DOHH2 (cell line): ENCODE measurements around the gene SLC39A2.

Source experiments
- H3F3A ChIP-seq: fragments of 200-600 bp; sonication (generic), shearing (Covaris generic); 2 replicates; pipeline ENCODE4 v1.6.0; 2016; ENCODE audit warnings: antibody characterized with exemption, mild to moderate bottlenecking; ENCODE audit not compliant: control insufficient read depth, insufficient read depth
- H3K27ac ChIP-seq: fragments of 200-600 bp; sonication (generic); 2 replicates; pipeline ENCODE4 v1.5.1; 2014; ENCODE audit warnings: low read depth, mild to moderate bottlenecking, low read length, moderate library complexity
- H3K27me3 ChIP-seq: fragments of 200-600 bp; sonication (generic); 2 replicates; pipeline ENCODE4 v1.6.1; 2014; ENCODE audit warnings: mild to moderate bottlenecking, low read length, mixed read lengths; ENCODE audit not compliant: control insufficient read depth
- H3K36me3 ChIP-seq: fragments of 200-600 bp; sonication (generic); 2 replicates; pipeline ENCODE4 v1.6.1; 2014; ENCODE audit warnings: mild to moderate bottlenecking, low read length, moderate library complexity, mixed read lengths; ENCODE audit not compliant: control insufficient read depth
- H3K4me1 ChIP-seq: fragments of 200-600 bp; sonication (generic); 2 replicates; pipeline ENCODE4 v1.6.1; 2014; ENCODE audit warnings: mild to moderate bottlenecking, low read length, mixed read lengths; ENCODE audit not compliant: control insufficient read depth
- H3K4me2 ChIP-seq: fragments of 200-600 bp; sonication (generic); 2 replicates; pipeline ENCODE4 v1.6.0; 2014; ENCODE audit warnings: mild to moderate bottlenecking, low read length, moderate library complexity
- H3K4me3 ChIP-seq: fragments of 200-600 bp; sonication (generic); 2 replicates; pipeline ENCODE4 v1.5.1; 2014; ENCODE audit warnings: mild to moderate bottlenecking, low read length, mixed read lengths
- H3K79me2 ChIP-seq: fragments of 200-600 bp; sonication (generic); 2 replicates; pipeline ENCODE4 v1.6.1; 2014; ENCODE audit warnings: mild to moderate bottlenecking, low read length, mixed read lengths; ENCODE audit not compliant: control insufficient read depth
- H3K9me2 ChIP-seq: fragments of 200-600 bp; sonication (generic); replicated peaks from 2 replicates; pipeline ENCODE4 v1.6.1; 2014; ENCODE audit warnings: mild to moderate bottlenecking, low read length, mixed read lengths; ENCODE audit not compliant: control insufficient read depth
- H3K9me3 ChIP-seq: fragments of 200-600 bp; sonication (generic); 2 replicates; pipeline ENCODE4 v1.6.1; 2014; ENCODE audit warnings: antibody characterized with exemption, low read length, mixed read lengths; ENCODE audit not compliant: control insufficient read depth, insufficient read depth
- H4K20me1 ChIP-seq: fragments of 200-600 bp; sonication (generic); 2 replicates; pipeline ENCODE4 v1.6.0; 2014; ENCODE audit warnings: low read depth, mild to moderate bottlenecking, antibody characterized with exemption, low read length, moderate library complexity; ENCODE audit not compliant: control insufficient read depth, insufficient read depth
- CTCF ChIP-seq: fragments of 200-600 bp; sonication (generic); IDR thresholded peaks from one replicate; pipeline ENCODE4 v1.5.1; 2014; ENCODE audit warnings: antibody characterized with exemption, mild to moderate bottlenecking, low read depth, low read length; ENCODE audit not compliant: poor library complexity, severe bottlenecking
- EZH2phosphoT487 ChIP-seq: fragments of 200-600 bp; sonication (generic); IDR thresholded peaks from 2 replicates; pipeline ENCODE4 v1.6.1; 2017; ENCODE audit warnings: borderline replicate concordance, mild to moderate bottlenecking, antibody characterized with exemption, low read length, moderate library complexity, mixed read lengths

Gene SLC39A2

GRCh38 chr14:21041676-21042433, 42.8 kb downstream of the SLC39A2 start, which contains the start of gene RNASE7:
RNASE7 (plus strand) TSS chr14:21042362; CDS start chr14:21042993, 631 bp downstream.
- H3K79me2 ChIP-seq = no peaks in the 10 kb centered on the region
- H3K4me2 ChIP-seq = no peak within 1 kb of the TSS
- H3F3A ChIP-seq = no peaks in the 10 kb centered on the region
- no peaks in the 10 kb centered on the region for H3K9me3 ChIP-seq
- no peaks in the 10 kb centered on the region for H3K9me2 ChIP-seq
- peaks cover 48% of the 10 kb centered on the region for H3K27me3 ChIP-seq
- no peaks in the 10 kb centered on the region for H3K4me1 ChIP-seq
- no peaks in the 10 kb centered on the region for H3K36me3 ChIP-seq
- no peak for TF ChIP-seq EZH2phosphoT487
- TF ChIP-seq CTCF = no peak
- no peak within 1 kb of the TSS for H3K27ac ChIP-seq
- no peaks in the 10 kb centered on the region for H4K20me1 ChIP-seq
- H3K4me3 ChIP-seq = no peak within 1 kb of the TSS

DNA sequence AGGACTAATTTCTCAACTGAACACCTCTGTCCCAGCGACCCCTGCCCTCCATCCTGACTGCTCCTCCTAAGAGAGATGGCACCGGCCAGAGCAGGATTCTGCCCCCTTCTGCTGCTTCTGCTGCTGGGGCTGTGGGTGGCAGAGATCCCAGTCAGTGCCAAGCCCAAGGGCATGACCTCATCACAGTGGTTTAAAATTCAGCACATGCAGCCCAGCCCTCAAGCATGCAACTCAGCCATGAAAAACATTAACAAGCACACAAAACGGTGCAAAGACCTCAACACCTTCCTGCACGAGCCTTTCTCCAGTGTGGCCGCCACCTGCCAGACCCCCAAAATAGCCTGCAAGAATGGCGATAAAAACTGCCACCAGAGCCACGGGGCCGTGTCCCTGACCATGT, 43.8 kb downstream of the SLC39A2 start:
- no peaks in the 10 kb centered on the region for H3K36me3 ChIP-seq
- H3F3A ChIP-seq = no peaks in the 10 kb centered on the region
- H3K9me3 ChIP-seq = no peaks in the 10 kb centered on the region
- no peaks in the 10 kb centered on the region for H3K9me2 ChIP-seq
- no peak overlapping the region for H3K4me2 ChIP-seq
- H4K20me1 ChIP-seq = no peaks in the 10 kb centered on the region
- TF ChIP-seq CTCF (no peak), EZH2phosphoT487 (no peak)
- H3K4me3 ChIP-seq = no peak overlapping the region
- no peak overlapping the region for H3K27ac ChIP-seq
- H3K27me3 ChIP-seq = peaks cover 45% of the 10 kb centered on the region
- H3K79me2 ChIP-seq = no peaks in the 10 kb centered on the region
- H3K4me1 ChIP-seq = no peaks in the 10 kb centered on the region

- TF ChIP-seq EZH2phosphoT487 (no peak), CTCF (no peak)
- Histone ChIP-seq H3K9me3 (no peaks in the 10 kb centered on the region), H3K79me2 (no peaks in the 10 kb centered on the region), H3K36me3 (no peaks in the 10 kb centered on the region), H3K9me2 (no peaks in the 10 kb centered on the region), H3K4me3 (no peak overlapping the region), H3K27me3 (peaks cover 47% of the 10 kb centered on the region), H3K4me2 (no peak overlapping the region), H3K4me1 (no peaks in the 10 kb centered on the region), H3F3A (no peaks in the 10 kb centered on the region), H3K27ac (no peak overlapping the region), H4K20me1 (no peaks in the 10 kb centered on the region)
Measured at GRCh38 chr14:21043387-21043973, 44.4 kb downstream of the SLC39A2 start.
